Small intestine (tissue), 7 donors: Measurements from ENCODE around the gene VANGL1. TPM values are rescaled to one million over a fixed set of nuclear protein-coding genes. Genes with fewer than 3 reads are reported as not detected.
"Not testable (repeated sequence)": the region's sequence is repeated elsewhere in the genome, so short reads cannot be mapped to it uniquely, and the experiment has no call there.

Experiments used
- DNase-seq, 2 donors: peaks; one replicate each; pipeline versions ENCODE4 v3.0.0 to v3.0.0-alpha.2; 2013
- FAIRE-seq: peaks from 2 replicates; lab custom pipeline; 2012; peaks lifted over from hg19 to GRCh38; lab: Jason Lieb, UNC
- H3K27ac ChIP-seq, 3 donors: one replicate each; pipeline ENCODE4 v1.5.1; 2013; ENCODE audit warnings: low read length in 2 of 3, mild to moderate bottlenecking in 2 of 3, control low read depth in 1 of 3, inconsistent platforms in 1 of 3, low read depth in 1 of 3, moderate library complexity in 1 of 3
- H3K27me3 ChIP-seq, 3 donors: one replicate each; pipeline ENCODE4 v1.6.1; 2013; ENCODE audit warnings: low read length in 3 of 3, inconsistent platforms in 1 of 3; ENCODE audit not compliant: control insufficient read depth in 3 of 3, insufficient read depth in 3 of 3
- H3K36me3 ChIP-seq, 3 donors: one replicate each; pipeline ENCODE4 v1.6.1; 2013; ENCODE audit warnings: low read length in 3 of 3, inconsistent platforms in 1 of 3, low read depth in 1 of 3, mild to moderate bottlenecking in 1 of 3, moderate library complexity in 1 of 3; ENCODE audit not compliant: control insufficient read depth in 3 of 3, insufficient read depth in 2 of 3
- H3K4me1 ChIP-seq, 3 donors: one replicate each; pipeline ENCODE4 v1.6.1; 2013; ENCODE audit warnings: low read length in 2 of 3, inconsistent platforms in 1 of 3, low read depth in 1 of 3, mild to moderate bottlenecking in 1 of 3, moderate library complexity in 1 of 3; ENCODE audit not compliant: control insufficient read depth in 3 of 3, insufficient read depth in 2 of 3
- H3K4me3 ChIP-seq, 3 donors: one replicate each; pipeline ENCODE4 v1.5.1; 2013; ENCODE audit warnings: low read length in 3 of 3, control low read depth in 1 of 3, inconsistent platforms in 1 of 3, low read depth in 1 of 3, mild to moderate bottlenecking in 1 of 3, moderate library complexity in 1 of 3
- H3K9me3 ChIP-seq, 2 donors: one replicate each; pipeline ENCODE4 v1.6.1; 2013; ENCODE audit warnings: low read depth in 1 of 2, low read length in 1 of 2; ENCODE audit not compliant: control insufficient read depth in 2 of 2, insufficient read depth in 1 of 2
- WGBS, 3 donors: extraction: QIAGEN DNeasy Blood & Tissue Kit; methylation state at CpG; one replicate each; pipeline ENCODE4 v1.1.7; 2013; 5-methylcytosine and 5-hydroxymethylcytosine counted together
- polyA plus RNA-seq, 4 donors: library from polyadenylated mRNA; stranded (reverse) in 3 of 4; unstranded in 1 of 4; fragments of 200-250 nt in 3 of 4; fragments of 120-200 nt in 1 of 4; gene quantifications; one replicate each; pipeline versions ENCODE4 v1.2.1 to v1.2.3, GENCODE V29; 2013
- donor health status: healthy with polysubstance abuse.
- donor health status: control.
- donor health status: control.
- donor health status: Bipolar disorder and iron deficiency.
- donor health status: healthy.

Gene VANGL1
- polyA plus RNA-seq, 4 donors = 0.54 to 7.4 (median 2.8) TPM

DNA sequence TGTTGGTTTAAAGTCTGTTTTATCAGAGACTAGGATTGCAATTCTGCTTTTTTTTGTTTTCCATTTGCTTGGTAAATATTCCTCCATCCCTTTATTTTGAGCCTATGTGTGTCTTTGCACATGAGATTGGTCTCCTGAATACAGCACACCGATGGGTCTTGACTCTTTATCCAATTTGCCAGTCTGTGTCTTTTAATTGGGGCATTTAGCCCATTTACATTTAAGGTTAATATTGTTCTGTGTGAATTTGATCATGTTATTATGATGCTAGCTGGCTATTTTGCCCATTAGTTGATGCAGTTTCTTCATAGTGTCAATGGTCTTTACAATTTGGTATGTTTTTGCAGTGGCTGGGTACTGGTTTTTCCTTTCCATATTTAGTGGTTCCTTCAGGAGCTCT is 4.5 kb upstream of the VANGL1 start:
- H3K36me3 ChIP-seq, DNase-seq, H3K4me1 ChIP-seq, H3K4me3 ChIP-seq, H3K27ac ChIP-seq, FAIRE-seq, H3K27me3 ChIP-seq: not testable (repeated sequence)
- peaks cover 0 to 24% of the 10 kb centered on the region in 2 donors for H3K9me3 ChIP-seq
- WGBS, 3 donors = 85 to 96% (median 91%) methylated on average over 1 of the region's 1 CpG

GRCh38 chr1:115640384-115640783 is 1.4 kb upstream of the VANGL1 start:
- no peak for FAIRE-seq
- H3K4me1 ChIP-seq = peaks cover 0 to 10% (median 0%) of the 10 kb centered on the region in 3 donors
- H3K4me3 ChIP-seq = no peak overlapping the region
- WGBS, 3 donors = 84 to 92% (median 90%) methylated on average over 1 of the region's 1 CpG
- no peaks in the 10 kb centered on the region for H3K36me3 ChIP-seq
- H3K27me3 ChIP-seq = peaks cover 0 to 5% (median 4%) of the 10 kb centered on the region in 3 donors
- H3K27ac ChIP-seq = no peak overlapping the region
- DNase-seq = no peak
- H3K9me3 ChIP-seq = peaks cover 0 to 24% of the 10 kb centered on the region in 2 donors

- Histone ChIP-seq H3K4me3 (peak overlapping the region; percentile 46 to 74 (median 64)), H3K27ac (peak overlapping the region; percentile 2 to 85 (median 66)), H3K27me3 (peaks cover 0 to 5% (median 4%) of the 10 kb centered on the region in 3 donors), H3K36me3 (no peaks in the 10 kb centered on the region), H3K9me3 (peaks cover 0 to 24% of the 10 kb centered on the region in 2 donors), H3K4me1 (peaks cover 2 to 22% (median 5%) of the 10 kb centered on the region in 3 donors)
- FAIRE-seq = no peak
- WGBS, 3 donors = 0% methylated on average over 62 to 78 of the region's 78 CpGs
- peak; percentile 61 to 88 for DNase-seq
Observed at GRCh38 chr1:115642168-115643072, 650 bp downstream of the VANGL1 start.

DNA sequence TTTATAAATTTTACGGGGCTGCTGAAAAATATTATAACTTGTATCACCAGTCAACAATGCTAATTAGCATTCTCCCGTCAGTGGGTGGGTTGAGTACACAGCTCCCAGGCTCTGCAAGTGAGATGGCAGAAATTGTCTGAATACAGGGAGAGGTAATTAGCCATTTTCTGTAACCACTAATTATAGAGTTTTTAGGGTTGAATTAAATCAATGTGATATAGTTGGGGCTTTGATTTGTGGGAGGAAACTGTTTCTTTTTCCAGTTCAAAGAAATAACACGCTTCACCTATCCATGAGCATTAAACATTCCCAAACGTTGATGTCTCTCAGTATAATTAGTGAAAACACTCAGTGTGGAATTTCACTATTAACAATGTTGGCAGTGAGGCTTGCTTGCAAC is 1.5 kb downstream of the VANGL1 start:
- Histone ChIP-seq H3K4me3 (peak overlapping the region in 1 of 3 donors; percentile 74), H3K27ac (peak overlapping the region in 1 of 3 donors; percentile 85), H3K27me3 (peaks cover 0 to 5% (median 4%) of the 10 kb centered on the region in 3 donors), H3K36me3 (no peaks in the 10 kb centered on the region), H3K9me3 (peaks cover 0 to 24% of the 10 kb centered on the region in 2 donors), H3K4me1 (peaks cover 3 to 30% (median 5%) of the 10 kb centered on the region in 3 donors)
- DNase-seq = no peak
- no peak for FAIRE-seq
- 34 to 50% (median 44%) methylated on average over 4 of the region's 4 CpGs for WGBS, 3 donors

- 90 to 100% (median 93%) methylated on average over 1 of the region's 1 CpG for WGBS, 3 donors
- FAIRE-seq = no peak
Observed at GRCh38 chr1:115643666-115644065, 1.9 kb downstream of the VANGL1 start.

DNA sequence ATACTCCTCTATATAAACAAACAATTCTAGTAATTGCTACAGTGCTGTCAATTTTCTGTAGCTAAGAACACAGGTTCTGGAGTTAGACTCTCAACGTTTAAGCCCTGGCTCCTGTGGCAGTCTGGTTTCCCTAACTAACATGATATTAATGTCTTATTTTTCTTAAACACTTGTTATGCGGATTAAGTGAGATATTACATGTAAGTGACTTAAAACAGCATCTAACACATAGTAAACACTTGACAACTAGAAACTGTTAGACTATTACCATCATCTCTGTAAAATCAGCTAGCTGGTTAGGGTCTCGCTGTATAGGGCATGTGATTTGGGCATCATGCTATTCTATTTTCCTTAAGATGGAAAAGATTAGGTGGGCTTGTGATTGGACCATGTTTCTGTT is 2.3 kb downstream of the VANGL1 start:
- DNase-seq (no peak), FAIRE-seq (no peak)
- Histone ChIP-seq H3K4me3 (no peak overlapping the region), H3K9me3 (peaks cover 0 to 18% of the 10 kb centered on the region in 2 donors), H3K27me3 (peaks cover 0 to 5% (median under 1%) of the 10 kb centered on the region in 3 donors), H3K36me3 (no peaks in the 10 kb centered on the region), H3K4me1 (peaks cover 4 to 38% (median 5%) of the 10 kb centered on the region in 3 donors), H3K27ac (no peak overlapping the region)
- WGBS, 3 donors = 82 to 89% (median 85%) methylated on average over 3 of the region's 3 CpGs

More at GRCh38 chr1:115643666-115644065, 1.9 kb downstream of the VANGL1 start:
- Histone ChIP-seq H3K4me1 (peaks cover 4 to 34% (median 5%) of the 10 kb centered on the region in 3 donors), H3K27ac (no peak overlapping the region), H3K36me3 (no peaks in the 10 kb centered on the region), H3K9me3 (peaks cover 0 to 23% of the 10 kb centered on the region in 2 donors), H3K4me3 (no peak overlapping the region), H3K27me3 (peaks cover 0 to 5% (median 4%) of the 10 kb centered on the region in 3 donors)
- no peak for DNase-seq

- peak overlapping the region in 1 of 3 donors; percentile 16 for H3K27ac ChIP-seq
- H3K36me3 ChIP-seq = peaks cover 0 to 3% (median 0%) of the 10 kb centered on the region in 3 donors
- FAIRE-seq (no peak), DNase-seq (peak; percentile 25 to 33)
- no peak overlapping the region for H3K4me3 ChIP-seq
- no peaks in the 10 kb centered on the region for H3K27me3 ChIP-seq
- H3K4me1 ChIP-seq = peaks cover 4 to 61% (median 12%) of the 10 kb centered on the region in 3 donors
- no peaks in the 10 kb centered on the region for H3K9me3 ChIP-seq
- 38 to 60% (median 47%) methylated on average over 2 of the region's 2 CpGs for WGBS, 3 donors
Observed at GRCh38 chr1:115647047-115647446, 5.3 kb downstream of the VANGL1 start.

DNA sequence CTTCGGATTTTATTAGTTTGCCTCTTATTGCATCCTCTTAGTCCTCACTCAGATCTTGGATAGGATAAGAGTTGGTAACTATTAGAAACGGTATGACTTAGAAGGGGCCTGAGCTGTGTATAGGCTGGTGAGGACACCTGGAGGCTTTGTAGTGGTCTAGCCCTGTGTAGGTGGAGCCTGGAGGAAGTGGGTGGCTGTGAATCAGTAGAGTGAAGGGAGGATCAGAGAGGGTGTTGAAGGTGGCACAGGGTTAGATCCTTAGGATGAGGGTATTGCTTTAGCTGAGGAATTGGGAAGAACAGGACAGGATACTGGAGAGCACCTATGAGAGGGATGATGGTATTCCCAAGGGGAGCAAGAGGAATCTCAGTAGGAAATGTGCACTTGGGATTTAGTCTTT is 5.7 kb downstream of the VANGL1 start:
- H3K4me3 ChIP-seq = no peak overlapping the region
- H3K9me3 ChIP-seq = no peaks in the 10 kb centered on the region
- WGBS, 3 donors = 37 to 41% (median 39%) methylated on average over 2 of the region's 2 CpGs
- peaks cover 0 to 5% (median 1%) of the 10 kb centered on the region in 3 donors for H3K36me3 ChIP-seq
- peaks cover 4 to 61% (median 12%) of the 10 kb centered on the region in 3 donors for H3K4me1 ChIP-seq
- DNase-seq (peak in 1 of 2 donors; percentile 16), FAIRE-seq (no peak)
- H3K27ac ChIP-seq = no peak overlapping the region
- H3K27me3 ChIP-seq = no peaks in the 10 kb centered on the region
